IMR-90 (cell line): ENCODE measurements around the gene SLC25A26. TPM values are rescaled to one million over a fixed set of nuclear protein-coding genes. Genes with fewer than 3 reads are reported as not detected.

Experiments used
- ATAC-seq: fragments of 200-7000 bp; cut with Tn5 transposase; 2 replicates; pipeline ENCODE4 v1.9.1; 2020; ENCODE audit warnings: low read depth, mild to moderate bottlenecking, moderate library complexity
- BruUV-seq: library from RNA; stranded (reverse); fragments of 400-500 nt; replicated peaks from 2 replicates; lab custom pipeline; 2021; lab: Mats Ljungman, UMichigan
- CTCF ChIA-PET: fragments of 300-600 bp; formaldehyde crosslinking; extraction: SDS; loops from one replicate; lab custom pipeline; 2021; ENCODE audit warnings: antibody characterized with exemption; lab: Yijun Ruan, JAX
- POLR2A ChIA-PET: fragments of 300-600 bp; sonication (Branson Sonifier 250); formaldehyde crosslinking; loops from one replicate; lab custom pipeline; 2022; ENCODE audit warnings: antibody characterized with exemption; ENCODE audit not compliant: unreplicated experiment; lab: Charles Lee
- DNase-seq: peaks from one replicate; pipeline ENCODE4 v3.0.0; 2013
- H2AFZ ChIP-seq: replicated peaks from 2 replicates; pipeline ENCODE3; 2013; ENCODE audit warnings: low read length, mild to moderate bottlenecking; ENCODE audit not compliant: poor library complexity
- H2AK5ac ChIP-seq: 2 replicates; pipeline ENCODE4 v1.6.1; 2013; ENCODE audit warnings: low read depth, low read length, inconsistent platforms
- H2AK9ac ChIP-seq: replicated peaks from 2 replicates; pipeline ENCODE3; 2013; ENCODE audit warnings: mild to moderate bottlenecking, low read depth, low read length, moderate library complexity; ENCODE audit not compliant: poor library complexity
- H2BK120ac ChIP-seq: 2 replicates; pipeline ENCODE4 v1.6.1; 2013; ENCODE audit warnings: low read depth, low read length, inconsistent platforms
- H2BK15ac ChIP-seq: 3 replicates; pipeline ENCODE4 v1.6.1; 2013; ENCODE audit warnings: low read depth, low read length, inconsistent platforms
- H2BK20ac ChIP-seq: 2 replicates; pipeline ENCODE4 v1.6.1; 2013; ENCODE audit warnings: low read depth, mild to moderate bottlenecking, inconsistent platforms, low read length, moderate library complexity
- H2BK5ac ChIP-seq: 2 replicates; pipeline ENCODE4 v1.6.1; 2013; ENCODE audit warnings: mild to moderate bottlenecking, low read depth, low read length, inconsistent platforms; ENCODE audit not compliant: poor library complexity, severe bottlenecking
- H3K14ac ChIP-seq: replicated peaks from 2 replicates; pipeline ENCODE4 v1.6.1; 2013; ENCODE audit warnings: low read depth, low read length, inconsistent platforms
- H3K18ac ChIP-seq: 2 replicates; pipeline ENCODE4 v1.6.1; 2013; ENCODE audit warnings: low read depth, low read length, control low read depth
- H3K23ac ChIP-seq: 2 replicates; pipeline ENCODE4 v1.6.1; 2013; ENCODE audit warnings: low read depth, low read length, inconsistent platforms
- H3K27ac ChIP-seq: 2 replicates; pipeline ENCODE4 v1.5.1; 2013; ENCODE audit warnings: mild to moderate bottlenecking, control low read depth, low read length; ENCODE audit not compliant: insufficient read depth
- H3K27me3 ChIP-seq: 2 replicates; pipeline ENCODE4 v1.6.1; 2013; ENCODE audit warnings: low read length; ENCODE audit not compliant: control insufficient read depth, insufficient read depth
- H3K36me3 ChIP-seq: 2 replicates; pipeline ENCODE4 v1.6.1; 2013; ENCODE audit warnings: low read length, mixed read lengths; ENCODE audit not compliant: control insufficient read depth, insufficient read depth
- H3K4ac ChIP-seq: 2 replicates; pipeline ENCODE4 v1.6.1; 2013; ENCODE audit warnings: low read depth, low read length, inconsistent platforms
- H3K4me1 ChIP-seq: 2 replicates; pipeline ENCODE4 v1.6.1; 2013; ENCODE audit warnings: low read length, mixed read lengths; ENCODE audit not compliant: control insufficient read depth, insufficient read depth
- H3K4me2 ChIP-seq: 2 replicates; pipeline ENCODE4 v1.6.1; 2013; ENCODE audit warnings: low read depth, mild to moderate bottlenecking, control low read depth, low read length, moderate library complexity
- H3K4me3 ChIP-seq: 2 replicates; pipeline ENCODE4 v1.5.1; 2013; ENCODE audit warnings: low read depth, mild to moderate bottlenecking, control low read depth, low read length, moderate library complexity; ENCODE audit not compliant: insufficient read depth
- H3K56ac ChIP-seq: 2 replicates; pipeline ENCODE4 v1.6.1; 2013; ENCODE audit warnings: low read length, inconsistent platforms; ENCODE audit not compliant: insufficient read depth; ENCODE audit errors: extremely low read depth
- H3K79me1 ChIP-seq, 2 experiments: 2 replicates each; pipeline ENCODE4 v1.6.1; 2013; ENCODE audit warnings: low read length in 2 of 2, inconsistent platforms in 1 of 2, low read depth in 1 of 2
- H3K9ac ChIP-seq: 2 replicates; pipeline ENCODE4 v1.6.1; 2013; ENCODE audit warnings: low read depth, low read length, control low read depth
- H3K9me1 ChIP-seq: 2 replicates; pipeline ENCODE4 v1.6.1; 2013; ENCODE audit warnings: low read length, inconsistent platforms; ENCODE audit not compliant: insufficient read depth
- H3K9me3 ChIP-seq: 2 replicates; pipeline ENCODE4 v1.6.1; 2013; ENCODE audit warnings: low read length; ENCODE audit not compliant: control insufficient read depth, insufficient read depth
- H4K20me1 ChIP-seq: 2 replicates; pipeline ENCODE4 v1.6.1; 2013; ENCODE audit warnings: low read length, inconsistent platforms; ENCODE audit not compliant: insufficient read depth
- H4K5ac ChIP-seq: 2 replicates; pipeline ENCODE4 v1.6.1; 2013; ENCODE audit warnings: mild to moderate bottlenecking, low read depth, low read length, control low read depth
- H4K8ac ChIP-seq, 2 experiments: 2 replicates each; pipeline ENCODE4 v1.6.1; 2013; ENCODE audit warnings: low read depth in 2 of 2, low read length in 2 of 2, control low read depth in 1 of 2, inconsistent platforms in 1 of 2
- H4K91ac ChIP-seq: 2 replicates; pipeline ENCODE4 v1.6.1; 2013; ENCODE audit warnings: low read depth, low read length, inconsistent platforms; ENCODE audit not compliant: insufficient read depth
- BHLHE40 ChIP-seq: fragments of 150-350 bp; IDR thresholded peaks from 2 replicates; pipeline ENCODE4 v1.6.1; 2016; ENCODE audit warnings: mild to moderate bottlenecking, low read depth, low read length
- CHD1 ChIP-seq: IDR thresholded peaks from 2 replicates; pipeline ENCODE4 v1.6.1; 2012; ENCODE audit warnings: low read depth, low read length, improper control_type of control experiment
- ELK1 ChIP-seq: fragments of 150-350 bp; IDR thresholded peaks from 2 replicates; pipeline ENCODE4 v1.6.1; 2016; ENCODE audit warnings: low read depth, mild to moderate bottlenecking, low read length, moderate library complexity, borderline replicate concordance
- FOS ChIP-seq: fragments of 150-350 bp; IDR thresholded peaks from 2 replicates; pipeline ENCODE4 v1.6.1; 2016; ENCODE audit warnings: low read depth, low read length
- MAFK ChIP-seq: IDR thresholded peaks from 2 replicates; pipeline ENCODE4 v1.6.1; 2012; ENCODE audit warnings: low read depth, low read length, improper control_type of control experiment
- NFE2L2 ChIP-seq: fragments of 150-350 bp; IDR thresholded peaks from 2 replicates; pipeline ENCODE4 v1.6.1; 2016; ENCODE audit warnings: low read depth, mild to moderate bottlenecking, low read length
- SMC3 ChIP-seq: fragments of 150-350 bp; IDR thresholded peaks from 2 replicates; pipeline ENCODE4 v1.6.1; 2016; ENCODE audit warnings: low read depth, mild to moderate bottlenecking, antibody characterized with exemption, low read length, moderate library complexity
- WGBS, 2 experiments: methylation state at CpG; one replicate each; pipeline versions ENCODE4 v1.1.5 to v1.1.7; 2013; ENCODE audit warnings: missing lambda C conversion rate in 2 of 2; ENCODE audit not compliant: insufficient read length in 1 of 2; ENCODE audit errors: extremely low coverage in 2 of 2; 5-methylcytosine and 5-hydroxymethylcytosine counted together
- dilution Hi-C: fragments of 300-500 bp; cut with HindIII; formaldehyde crosslinking; loops from one replicate; pipeline ENCODE4 v1.14.3; 2018; ENCODE audit warnings: low sequenced_read_pairs; ENCODE audit not compliant: unreplicated experiment
- in situ Hi-C: fragments of 300-500 bp; cut with MboI; formaldehyde crosslinking; loops from 3 replicates; pipeline ENCODE4 v1.14.3; 2019; ENCODE audit warnings: low sequenced_read_pairs, inconsistent platforms, mixed read lengths
- intact Hi-C: fragments of 100-400 bp; cut with micrococcal nuclease; formaldehyde crosslinking; loops from 2 replicates; pipeline ENCODE4 v1.10.0; 2022
- polyA plus RNA-seq, 3 experiments: library from polyadenylated mRNA; depleted of rRNA; stranded (reverse); fragments of >200 nt; gene quantifications; 2 replicates each; pipeline ENCODE4 v1.2.3, GENCODE V29; 2012; ENCODE audit warnings: low replicate concordance in 1 of 3
- total RNA-seq: library from RNA; depleted of rRNA; stranded (reverse); fragments of >200 nt; gene quantifications from 2 replicates; pipeline ENCODE4 v1.2.3, GENCODE V29; 2012

SLC25A26 gene
- total and polyA plus RNA-seq, 2 of the 4 experiments (the other 2 are of a cell fraction) = 10.9 to 12.7 TPM

GRCh38 chr3:66403323-66403990 lies 182.7 kb downstream of the SLC25A26 start:
- H3K56ac ChIP-seq = no peak overlapping the region
- peaks cover 54% of the 10 kb centered on the region for H3K36me3 ChIP-seq
- peak overlapping the region; percentile 71 for H3K4ac ChIP-seq
- H4K8ac ChIP-seq = no peak overlapping the region
- ChIA-PET POLR2A (no interaction called here), CTCF (interaction anchor here (0.5 to 0.9 kb wide), 2 partner anchors 9 to 19 kb away, joined by 4 to 5 read pairs; no protein-coding TSS in a partner anchor)
- peak overlapping the region; percentile 62 for H2AK9ac ChIP-seq
- 90% methylated on average over 7 of the region's 13 CpGs; no CpG with 5 or more reads in 1 of the 2 experiments for WGBS, 2 experiments
- H3K23ac ChIP-seq = no peak overlapping the region
- H2AK5ac ChIP-seq = peak overlapping the region; percentile 73
- H3K4me2 ChIP-seq = no peak overlapping the region
- H3K9me1 ChIP-seq = peaks cover 13% of the 10 kb centered on the region
- ATAC-seq (peak; percentile 57), DNase-seq (peak; percentile 74)
- dilution Hi-C loops = no loop called here
- H2BK5ac ChIP-seq = no peak overlapping the region
- peak overlapping the region; percentile 62 for H2AFZ ChIP-seq
- no TSS peak for BruUV-seq
- no peaks in the 10 kb centered on the region for H3K9me3 ChIP-seq
- no peak overlapping the region for H3K9ac ChIP-seq
- in situ Hi-C loops = loop anchor here (10.0 kb wide), 1 partner anchor 129 kb away; no protein-coding TSS in a partner anchor
- H2BK120ac ChIP-seq = peak overlapping the region; percentile 33; the same call in 1 of the 2 replicates
- peak overlapping the region; percentile 27; the same call in 1 of the 2 replicates for H2BK20ac ChIP-seq
- peaks cover 6 to 42% of the 10 kb centered on the region in 2 experiments; a peak in 3 of 4 replicates for H3K79me1 ChIP-seq
- 0 out of 2 replicates have a peak overlapping the region, but pooled peaks have one; percentile 39 for H3K14ac ChIP-seq
- H2BK15ac ChIP-seq = peak overlapping the region; percentile 65; the same call in 2 of the 3 replicates
- no peaks in the 10 kb centered on the region; the same call in 1 of the 2 replicates for H4K20me1 ChIP-seq
- no peak overlapping the region for H3K27ac ChIP-seq
- H3K27me3 ChIP-seq = no peaks in the 10 kb centered on the region
- no peak overlapping the region for H3K18ac ChIP-seq
- intact Hi-C loops = loop anchor here (10.0 kb wide), 1 partner anchor 331 kb away; no protein-coding TSS in a partner anchor
- peak overlapping the region; percentile 24; the same call in 1 of the 2 replicates for H4K91ac ChIP-seq
- TF ChIP-seq FOS (no peak), MAFK (peak; percentile 69), NFE2L2 (peak; percentile 38; the same call in 1 of the 2 replicates), CHD1 (no peak), BHLHE40 (no peak), SMC3 (no peak), ELK1 (no peak)
- peaks cover 20% of the 10 kb centered on the region for H3K4me1 ChIP-seq
- no peak overlapping the region for H4K5ac ChIP-seq
- no peak overlapping the region for H3K4me3 ChIP-seq
